HEK293 (cell line): ENCODE data around the gene MBOAT2.

Experiments used
- GLI2 ChIP-seq: fragments of 450-650 bp; formaldehyde crosslinking; IDR thresholded peaks from 2 replicates; pipeline ENCODE4; 2017; ENCODE audit warnings: missing biosample characterization, missing genetic modification characterization, low read depth, borderline replicate concordance
- GLIS1 ChIP-seq: fragments of 450-650 bp; formaldehyde crosslinking; IDR thresholded peaks from 2 replicates; pipeline ENCODE4 v1.5.1; 2016; ENCODE audit warnings: missing biosample characterization, missing genetic modification characterization
- REPIN1 ChIP-seq: fragments of 450-650 bp; formaldehyde crosslinking; IDR thresholded peaks from 2 replicates; pipeline ENCODE4 v1.5.1; 2017; ENCODE audit warnings: missing biosample characterization, missing genetic modification characterization, low read depth
- SCRT1 ChIP-seq: fragments of 450-650 bp; formaldehyde crosslinking; IDR thresholded peaks from 2 replicates; pipeline ENCODE4 v1.5.1; 2016; ENCODE audit warnings: missing biosample characterization, missing genetic modification characterization, borderline replicate concordance
- YY1 ChIP-seq: fragments of 450-650 bp; formaldehyde crosslinking; IDR thresholded peaks from 2 replicates; pipeline ENCODE4 v1.5.1; 2018; ENCODE audit warnings: missing biosample characterization, missing genetic modification characterization
- ZBTB26 ChIP-seq: fragments of 450-650 bp; formaldehyde crosslinking; optimal IDR thresholded peaks from 2 replicates; pipeline ENCODE3; 2016; ENCODE audit warnings: missing biosample characterization, mild to moderate bottlenecking, missing genetic modification characterization
- ZBTB7A ChIP-seq: fragments of 450-650 bp; formaldehyde crosslinking; IDR thresholded peaks from 2 replicates; pipeline ENCODE4 v1.5.1; 2016; ENCODE audit warnings: low read depth, missing biosample characterization, missing genetic modification characterization
- ZFP69B ChIP-seq: fragments of 450-650 bp; formaldehyde crosslinking; IDR thresholded peaks from 2 replicates; pipeline ENCODE4 v1.5.1; 2016; ENCODE audit warnings: missing biosample characterization, missing genetic modification characterization
- ZIC2 ChIP-seq: fragments of 450-650 bp; formaldehyde crosslinking; IDR thresholded peaks from 2 replicates; pipeline ENCODE4 v1.5.1; 2016; ENCODE audit warnings: missing biosample characterization, missing genetic modification characterization
- ZNF114 ChIP-seq: fragments of 450-650 bp; formaldehyde crosslinking; IDR thresholded peaks from 2 replicates; pipeline ENCODE4 v1.5.0; 2017; ENCODE audit warnings: missing biosample characterization, missing genetic modification characterization
- ZNF121 ChIP-seq: fragments of 450-650 bp; formaldehyde crosslinking; IDR thresholded peaks from 2 replicates; pipeline ENCODE4 v1.5.1; 2016; ENCODE audit warnings: missing biosample characterization, missing genetic modification characterization
- ZNF133 ChIP-seq: fragments of 450-650 bp; formaldehyde crosslinking; IDR thresholded peaks from 2 replicates; pipeline ENCODE4 v1.5.1; 2016; ENCODE audit warnings: missing biosample characterization, missing genetic modification characterization
- ZNF16 ChIP-seq: fragments of 450-650 bp; formaldehyde crosslinking; IDR thresholded peaks from 2 replicates; pipeline ENCODE4 v1.5.1; 2016; ENCODE audit warnings: low read depth, missing biosample characterization, missing genetic modification characterization
- ZNF169 ChIP-seq: fragments of 450-650 bp; formaldehyde crosslinking; IDR thresholded peaks from 2 replicates; pipeline ENCODE4 v1.5.1; 2016; ENCODE audit warnings: missing biosample characterization, missing genetic modification characterization
- ZNF184 ChIP-seq: fragments of 450-650 bp; IDR thresholded peaks from 2 replicates; pipeline ENCODE4 v1.5.1; 2018; ENCODE audit warnings: missing biosample characterization, mild to moderate bottlenecking, missing genetic modification characterization
- ZNF24 ChIP-seq: fragments of 450-650 bp; formaldehyde crosslinking; IDR thresholded peaks from 2 replicates; pipeline ENCODE4 v1.5.1; 2016; ENCODE audit warnings: missing biosample characterization, missing genetic modification characterization
- ZNF26 ChIP-seq: fragments of 450-650 bp; formaldehyde crosslinking; IDR thresholded peaks from 2 replicates; pipeline ENCODE4 v1.5.1; 2016; ENCODE audit warnings: missing biosample characterization, missing genetic modification characterization
- ZNF324 ChIP-seq: fragments of 450-650 bp; formaldehyde crosslinking; IDR thresholded peaks from 2 replicates; pipeline ENCODE4 v1.5.1; 2016; ENCODE audit warnings: missing biosample characterization, missing genetic modification characterization
- ZNF350 ChIP-seq: fragments of 450-650 bp; formaldehyde crosslinking; IDR thresholded peaks from 2 replicates; pipeline ENCODE4 v1.5.0; 2017; ENCODE audit warnings: missing biosample characterization, mild to moderate bottlenecking, missing genetic modification characterization
- ZNF398 ChIP-seq: fragments of 450-650 bp; formaldehyde crosslinking; IDR thresholded peaks from 2 replicates; pipeline ENCODE4 v1.5.1; 2017; ENCODE audit warnings: missing biosample characterization, missing genetic modification characterization
- ZNF426 ChIP-seq: fragments of 450-650 bp; formaldehyde crosslinking; IDR thresholded peaks from 2 replicates; pipeline ENCODE4 v1.5.1; 2017; ENCODE audit warnings: missing biosample characterization, missing genetic modification characterization, mild to moderate bottlenecking, inconsistent platforms, moderate library complexity
- ZNF488 ChIP-seq: fragments of 450-650 bp; formaldehyde crosslinking; IDR thresholded peaks from 2 replicates; pipeline ENCODE4 v1.5.1; 2016; ENCODE audit warnings: missing biosample characterization, missing genetic modification characterization
- ZNF510 ChIP-seq: fragments of 450-650 bp; formaldehyde crosslinking; IDR thresholded peaks from 2 replicates; pipeline ENCODE4 v1.5.1; 2018; ENCODE audit warnings: mild to moderate bottlenecking, missing genetic modification characterization, missing biosample characterization; ENCODE audit not compliant: insufficient replicate concordance
- ZNF521 ChIP-seq: fragments of 450-650 bp; formaldehyde crosslinking; IDR thresholded peaks from 2 replicates; pipeline ENCODE4 v1.5.1; 2017; ENCODE audit warnings: missing biosample characterization, mild to moderate bottlenecking, missing genetic modification characterization
- ZNF555 ChIP-seq: fragments of 450-650 bp; formaldehyde crosslinking; conservative IDR thresholded peaks from 2 replicates; pipeline ENCODE4 v1.5.1; 2017; ENCODE audit warnings: missing biosample characterization, mild to moderate bottlenecking, missing genetic modification characterization, inconsistent platforms
- ZNF624 ChIP-seq: fragments of 450-650 bp; formaldehyde crosslinking; IDR thresholded peaks from 2 replicates; pipeline ENCODE4 v1.5.1; 2017; ENCODE audit warnings: missing biosample characterization, missing genetic modification characterization
- ZNF654 ChIP-seq: fragments of 450-650 bp; formaldehyde crosslinking; IDR thresholded peaks from 2 replicates; pipeline ENCODE4 v1.5.1; 2016; ENCODE audit warnings: low read depth, missing biosample characterization, missing genetic modification characterization
- ZNF670 ChIP-seq: fragments of 450-650 bp; formaldehyde crosslinking; IDR thresholded peaks from 2 replicates; pipeline ENCODE4 v1.5.1; 2016; ENCODE audit warnings: missing biosample characterization, missing genetic modification characterization, low read depth
- ZNF692 ChIP-seq: fragments of 450-650 bp; formaldehyde crosslinking; IDR thresholded peaks from 2 replicates; pipeline ENCODE4 v1.5.1; 2016; ENCODE audit warnings: missing biosample characterization, missing genetic modification characterization
- TF ChIP-seq, protein P1 (sequence below): fragments of 450-650 bp; formaldehyde crosslinking; IDR thresholded peaks from 2 replicates; pipeline ENCODE4 v1.5.1; 2016; ENCODE audit warnings: missing biosample characterization, missing genetic modification characterization
- TF ChIP-seq, protein P2 (sequence below): fragments of 450-650 bp; formaldehyde crosslinking; IDR thresholded peaks from 2 replicates; pipeline ENCODE4 v1.5.1; 2016; ENCODE audit warnings: missing biosample characterization, missing genetic modification characterization

The MBOAT2 gene

GRCh38 chr2:9003616-9004337, at the start of gene MBOAT2 (continued):
- TF ChIP-seq ZNF692 (tag by site-specific recombination): 0 out of 2 replicates have a peak, but pooled peaks have one; percentile 42
- TF ChIP-seq ZNF521 (tag by site-specific recombination): no peak
- no peak for TF ChIP-seq ZBTB7A
- TF ChIP-seq GLI2: no peak
- no peak for TF ChIP-seq ZNF324 (tag by site-specific recombination)
- no peak for TF ChIP-seq ZNF133 (tag by site-specific recombination)
- no peak for TF ChIP-seq ZIC2 (tag by site-specific recombination)
- no peak for TF ChIP-seq ZNF16 (tag by site-specific recombination)
- TF ChIP-seq ZNF114: no peak
- TF ChIP-seq ZNF398 (tag by site-specific recombination): no peak
- TF ChIP-seq, protein P1, sequence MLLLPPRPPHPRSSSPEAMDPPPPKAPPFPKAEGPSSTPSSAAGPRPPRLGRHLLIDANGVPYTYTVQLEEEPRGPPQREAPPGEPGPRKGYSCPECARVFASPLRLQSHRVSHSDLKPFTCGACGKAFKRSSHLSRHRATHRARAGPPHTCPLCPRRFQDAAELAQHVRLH (tag by site-specific recombination): no peak
- no peak for TF ChIP-seq ZNF426 (tag by site-specific recombination)
- TF ChIP-seq REPIN1 (tag by site-specific recombination): no peak
- TF ChIP-seq ZNF488 (tag by site-specific recombination): no peak
- no peak for TF ChIP-seq ZNF670 (tag by site-specific recombination)
- TF ChIP-seq ZNF24 (tag by site-specific recombination): no peak
- no peak for TF ChIP-seq SCRT1 (tag by site-specific recombination)
- TF ChIP-seq ZNF184 (tag by site-specific recombination): no peak
- TF ChIP-seq ZNF654 (tag by site-specific recombination): no peak
- TF ChIP-seq ZNF169 (tag by site-specific recombination): no peak
- peak; percentile 62 for TF ChIP-seq ZBTB26 (tag by site-specific recombination)
- TF ChIP-seq GLIS1 (tag by site-specific recombination): no peak
- TF ChIP-seq ZFP69B (tag by site-specific recombination): no peak
- TF ChIP-seq YY1: no peak
- TF ChIP-seq ZNF26 (tag by site-specific recombination): no peak
- no peak for TF ChIP-seq ZNF510 (tag by site-specific recombination)
- no peak for TF ChIP-seq ZNF121 (tag by site-specific recombination)
- no peak for TF ChIP-seq ZNF555
- TF ChIP-seq, protein P2, sequence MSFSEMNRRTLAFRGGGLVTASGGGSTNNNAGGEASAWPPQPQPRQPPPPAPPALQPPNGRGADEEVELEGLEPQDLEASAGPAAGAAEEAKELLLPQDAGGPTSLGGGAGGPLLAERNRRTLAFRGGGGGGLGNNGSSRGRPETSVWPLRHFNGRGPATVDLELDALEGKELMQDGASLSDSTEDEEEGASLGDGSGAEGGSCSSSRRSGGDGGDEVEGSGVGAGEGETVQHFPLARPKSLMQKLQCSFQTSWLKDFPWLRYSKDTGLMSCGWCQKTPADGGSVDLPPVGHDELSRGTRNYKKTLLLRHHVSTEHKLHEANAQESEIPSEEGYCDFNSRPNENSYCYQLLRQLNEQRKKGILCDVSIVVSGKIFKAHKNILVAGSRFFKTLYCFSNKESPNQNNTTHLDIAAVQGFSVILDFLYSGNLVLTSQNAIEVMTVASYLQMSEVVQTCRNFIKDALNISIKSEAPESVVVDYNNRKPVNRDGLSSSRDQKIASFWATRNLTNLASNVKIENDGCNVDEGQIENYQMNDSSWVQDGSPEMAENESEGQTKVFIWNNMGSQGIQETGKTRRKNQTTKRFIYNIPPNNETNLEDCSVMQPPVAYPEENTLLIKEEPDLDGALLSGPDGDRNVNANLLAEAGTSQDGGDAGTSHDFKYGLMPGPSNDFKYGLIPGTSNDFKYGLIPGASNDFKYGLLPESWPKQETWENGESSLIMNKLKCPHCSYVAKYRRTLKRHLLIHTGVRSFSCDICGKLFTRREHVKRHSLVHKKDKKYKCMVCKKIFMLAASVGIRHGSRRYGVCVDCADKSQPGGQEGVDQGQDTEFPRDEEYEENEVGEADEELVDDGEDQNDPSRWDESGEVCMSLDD: peak; percentile 64; the same call in 1 of the 2 replicates
- no peak for TF ChIP-seq ZNF624 (tag by site-specific recombination)
- no peak for TF ChIP-seq ZNF350 (tag by site-specific recombination)
